Brain microvascular endothelial cell (primary cell): Measurements from ENCODE around the gene SLC9C2.

ENCODE experiments used
- DNase-seq: peaks from one replicate; pipeline ENCODE4 v3.0.0-alpha.2; 2020
- H3K27ac ChIP-seq: fragments of 250-450 bp; sonication (Bioruptor Pico); 2 replicates; pipeline ENCODE4 v1.5.1; 2020; ENCODE audit warnings: mild to moderate bottlenecking, moderate library complexity
- H3K27me3 ChIP-seq: fragments of 250-450 bp; sonication (Bioruptor Pico); replicated peaks from 2 replicates; pipeline ENCODE4 v1.5.1; 2020; ENCODE audit warnings: mild to moderate bottlenecking
- H3K36me3 ChIP-seq: fragments of 250-450 bp; sonication (Bioruptor Pico); replicated peaks from 2 replicates; pipeline ENCODE4 v1.5.1; 2020; ENCODE audit warnings: mild to moderate bottlenecking
- H3K4me3 ChIP-seq: 2 replicates; pipeline ENCODE4 v1.5.1; 2011; ENCODE audit warnings: low read depth, mild to moderate bottlenecking, control low read depth, low read length, moderate library complexity
- in situ Hi-C: cut with HindIII; loops from 2 replicates; pipeline ENCODE4 v1.10.0; 2017; ENCODE audit warnings: low sequenced_read_pairs, low pct_ligation_motif_present
- TF ChIP-seq, protein P1 (sequence below): IDR thresholded peaks from 2 replicates; pipeline ENCODE4 v1.5.1; 2011; ENCODE audit warnings: low read depth, mild to moderate bottlenecking, moderate library complexity, low read length, control low read depth, inconsistent platforms; ENCODE audit errors: missing control alignments

Gene SLC9C2

GRCh38 chr1:173536223-173536622 lies 66.6 kb downstream of the SLC9C2 start:
- Histone ChIP-seq H3K4me3 (no peak overlapping the region), H3K27ac (no peak overlapping the region), H3K36me3 (no peaks in the 10 kb centered on the region), H3K27me3 (no peaks in the 10 kb centered on the region)
- TF ChIP-seq, protein P1, sequence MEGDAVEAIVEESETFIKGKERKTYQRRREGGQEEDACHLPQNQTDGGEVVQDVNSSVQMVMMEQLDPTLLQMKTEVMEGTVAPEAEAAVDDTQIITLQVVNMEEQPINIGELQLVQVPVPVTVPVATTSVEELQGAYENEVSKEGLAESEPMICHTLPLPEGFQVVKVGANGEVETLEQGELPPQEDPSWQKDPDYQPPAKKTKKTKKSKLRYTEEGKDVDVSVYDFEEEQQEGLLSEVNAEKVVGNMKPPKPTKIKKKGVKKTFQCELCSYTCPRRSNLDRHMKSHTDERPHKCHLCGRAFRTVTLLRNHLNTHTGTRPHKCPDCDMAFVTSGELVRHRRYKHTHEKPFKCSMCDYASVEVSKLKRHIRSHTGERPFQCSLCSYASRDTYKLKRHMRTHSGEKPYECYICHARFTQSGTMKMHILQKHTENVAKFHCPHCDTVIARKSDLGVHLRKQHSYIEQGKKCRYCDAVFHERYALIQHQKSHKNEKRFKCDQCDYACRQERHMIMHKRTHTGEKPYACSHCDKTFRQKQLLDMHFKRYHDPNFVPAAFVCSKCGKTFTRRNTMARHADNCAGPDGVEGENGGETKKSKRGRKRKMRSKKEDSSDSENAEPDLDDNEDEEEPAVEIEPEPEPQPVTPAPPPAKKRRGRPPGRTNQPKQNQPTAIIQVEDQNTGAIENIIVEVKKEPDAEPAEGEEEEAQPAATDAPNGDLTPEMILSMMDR = no peak
- no peak for DNase-seq
- in situ Hi-C loops = no loop called here

DNA sequence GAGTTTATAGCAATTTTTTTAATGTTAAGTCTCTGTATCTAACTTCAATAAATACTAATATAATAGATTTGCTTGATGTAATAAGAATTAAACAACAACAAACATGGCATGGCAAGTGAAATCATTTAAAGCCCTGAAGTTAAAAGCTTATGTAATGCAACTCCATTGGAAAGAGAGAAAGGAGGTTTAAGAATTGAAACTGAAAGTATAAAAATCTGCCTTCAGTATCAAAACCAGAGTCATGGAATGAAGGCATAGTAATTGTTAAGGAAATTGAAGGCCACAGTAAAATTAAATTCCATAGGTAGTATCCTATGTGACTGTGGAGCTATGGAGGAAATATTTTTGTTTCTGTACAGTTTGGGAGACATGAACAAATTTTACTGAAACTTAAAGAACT lies 70.6 kb downstream of the SLC9C2 start:
- H3K36me3 ChIP-seq = no peaks in the 10 kb centered on the region
- no peak for DNase-seq
- in situ Hi-C loops = no loop called here
- no peaks in the 10 kb centered on the region for H3K27me3 ChIP-seq
- TF ChIP-seq, protein P1 = no peak
- H3K27ac ChIP-seq = no peak overlapping the region
- H3K4me3 ChIP-seq = no peak overlapping the region

DNA sequence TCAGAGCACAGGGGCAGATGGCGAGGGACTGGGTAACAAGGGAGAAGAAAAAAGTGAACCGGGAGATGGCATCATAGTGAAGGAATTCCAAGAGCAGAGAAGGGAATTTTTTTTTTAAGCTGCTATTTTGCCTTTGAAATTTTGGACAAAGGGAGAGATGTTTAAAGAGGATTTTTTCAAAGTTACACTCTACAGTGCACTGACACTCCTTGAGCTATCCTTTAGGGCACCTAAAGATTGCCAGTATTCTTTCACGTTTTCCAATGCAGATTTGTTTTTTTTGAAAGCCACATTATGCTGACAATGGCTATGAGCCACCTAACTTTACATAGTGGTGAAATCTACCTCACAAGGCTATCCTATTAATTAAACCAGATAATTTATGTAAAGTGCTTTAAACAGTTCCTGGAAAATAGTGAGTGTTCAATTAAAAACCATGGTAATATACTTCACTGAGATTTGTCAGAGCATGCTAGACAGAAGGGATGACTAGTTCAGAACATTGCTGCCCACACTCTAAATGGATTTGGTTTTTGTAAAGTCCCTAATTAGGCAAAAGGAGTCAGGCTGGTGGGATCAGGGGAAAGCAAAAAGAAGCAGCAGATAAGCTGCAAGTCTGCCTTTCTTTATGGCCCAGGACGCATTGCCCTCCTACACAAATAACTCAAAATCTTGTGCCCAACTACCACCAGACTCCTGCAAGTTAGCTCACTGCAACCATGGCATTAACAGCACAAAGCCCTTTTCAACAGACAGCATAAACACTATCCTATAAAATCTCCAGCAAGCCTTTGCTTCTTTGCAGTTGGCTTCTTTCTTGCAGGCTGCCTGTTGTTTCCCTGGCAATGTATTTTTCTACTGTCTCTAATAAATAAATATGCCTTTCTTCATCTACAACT lies 71.8 kb downstream of the SLC9C2 start:
- no peak overlapping the region for H3K4me3 ChIP-seq
- no peak overlapping the region for H3K27ac ChIP-seq
- TF ChIP-seq, protein P1 = no peak
- no peak for DNase-seq
- in situ Hi-C loops = no loop called here
- H3K27me3 ChIP-seq = no peaks in the 10 kb centered on the region
- no peaks in the 10 kb centered on the region for H3K36me3 ChIP-seq

DNA sequence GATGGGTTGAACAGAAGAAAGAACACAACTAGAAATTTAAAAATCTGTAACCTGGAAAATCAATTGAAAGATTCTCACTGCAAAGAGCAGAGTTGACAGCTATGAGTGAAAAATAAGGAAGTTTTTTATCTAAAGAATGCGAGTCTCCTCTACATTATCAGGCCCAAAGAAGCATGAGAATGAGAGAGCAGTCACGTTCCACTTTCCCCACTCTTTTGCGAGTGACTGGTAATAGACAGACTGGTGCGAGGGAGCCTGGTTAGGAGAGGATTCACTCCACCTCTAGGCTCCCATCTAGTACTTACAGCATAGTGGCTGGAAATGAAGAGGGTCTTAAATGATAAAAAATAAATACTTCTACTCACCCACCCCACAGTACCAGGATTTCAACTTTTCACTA lies 73.8 kb downstream of the SLC9C2 start:
- TF ChIP-seq, protein P1 = no peak
- Histone ChIP-seq H3K4me3 (no peak overlapping the region), H3K27me3 (no peaks in the 10 kb centered on the region), H3K36me3 (no peaks in the 10 kb centered on the region), H3K27ac (no peak overlapping the region)
- in situ Hi-C loops = no loop called here
- no peak for DNase-seq

GRCh38 chr1:173527151-173527826 lies 75.6 kb downstream of the SLC9C2 start:
- Histone ChIP-seq H3K4me3 (no peak overlapping the region), H3K36me3 (no peaks in the 10 kb centered on the region), H3K27me3 (no peaks in the 10 kb centered on the region), H3K27ac (no peak overlapping the region)
- TF ChIP-seq, protein P1 = no peak
- in situ Hi-C loops = no loop called here
- peak; percentile 11 for DNase-seq
